OCI-LY7 (cell line): ENCODE measurements around the gene COL24A1. TPM values are rescaled to one million over a fixed set of nuclear protein-coding genes. Genes with fewer than 3 reads are reported as not detected.

Experiments
- BruUV-seq: library from RNA; stranded (reverse); fragments of 400-500 nt; replicated peaks from 2 replicates; lab custom pipeline; 2021; lab: Mats Ljungman, UMichigan
- CTCF ChIA-PET: fragments of 300-600 bp; sonication (Branson Sonifier 250); formaldehyde crosslinking; loops from one replicate; lab custom pipeline; 2022; ENCODE audit warnings: antibody characterized with exemption; ENCODE audit not compliant: unreplicated experiment; lab: Charles Lee
- POLR2A ChIA-PET: fragments of 300-600 bp; sonication (Branson Sonifier 250); formaldehyde crosslinking; loops from one replicate; lab custom pipeline; 2022; ENCODE audit warnings: antibody characterized with exemption; lab: Charles Lee
- DNase-seq: peaks from one replicate; pipeline ENCODE4 v3.0.0-alpha.2; 2015; ENCODE audit warnings: low spot score
- H2AFZ ChIP-seq: fragments of 200-600 bp; sonication (generic), shearing (Covaris generic); 2 replicates; pipeline ENCODE4 v1.6.1; 2014; ENCODE audit warnings: mild to moderate bottlenecking, antibody characterized with exemption, low read length, moderate library complexity
- H3K27ac ChIP-seq: fragments of 200-600 bp; sonication (generic); 2 replicates; pipeline ENCODE4 v1.5.1; 2014; ENCODE audit warnings: mixed run types, low read depth, mild to moderate bottlenecking, moderate library complexity, low read length, inconsistent platforms; ENCODE audit not compliant: poor library complexity, severe bottlenecking
- H3K36me3 ChIP-seq: fragments of 200-600 bp; sonication (generic); 2 replicates; pipeline ENCODE4 v1.6.1; 2014; ENCODE audit warnings: mild to moderate bottlenecking, antibody characterized with exemption, low read length, moderate library complexity, mixed read lengths; ENCODE audit not compliant: insufficient read depth
- H3K4me1 ChIP-seq: fragments of 200-600 bp; sonication (generic); 2 replicates; pipeline ENCODE4 v1.5.1; 2014; ENCODE audit warnings: mild to moderate bottlenecking, low read length; ENCODE audit not compliant: insufficient read depth, poor library complexity, severe bottlenecking
- H3K4me2 ChIP-seq: fragments of 200-600 bp; sonication (generic); 2 replicates; pipeline ENCODE4 v1.6.1; 2014; ENCODE audit warnings: mild to moderate bottlenecking, low read length
- H3K4me3 ChIP-seq: fragments of 200-600 bp; sonication (generic); 2 replicates; pipeline ENCODE4 v1.5.1; 2014; ENCODE audit warnings: mild to moderate bottlenecking, low read depth, low read length; ENCODE audit not compliant: poor library complexity, severe bottlenecking
- H3K79me2 ChIP-seq: fragments of 200-600 bp; sonication (generic); 2 replicates; pipeline ENCODE4 v1.6.1; 2016; ENCODE audit warnings: low read depth, mild to moderate bottlenecking, low read length, moderate library complexity, mixed read lengths; ENCODE audit not compliant: insufficient read depth
- H3K9me2 ChIP-seq: fragments of 200-600 bp; sonication (generic); 2 replicates; pipeline ENCODE4 v1.6.1; 2016; ENCODE audit warnings: mild to moderate bottlenecking, low read length, mixed read lengths; ENCODE audit not compliant: insufficient read depth
- H3K9me3 ChIP-seq: fragments of 200-600 bp; sonication (generic); 2 replicates; pipeline ENCODE4 v1.6.1; 2014; ENCODE audit warnings: mild to moderate bottlenecking, mixed run types, low read length, mixed read lengths
- H4K20me1 ChIP-seq: fragments of 200-600 bp; sonication (generic); 2 replicates; pipeline ENCODE4 v1.6.1; 2014; ENCODE audit warnings: mild to moderate bottlenecking, antibody characterized with exemption, low read length, moderate library complexity, mixed read lengths; ENCODE audit not compliant: insufficient read depth
- CTCF ChIP-seq: fragments of 200-600 bp; sonication (generic); conservative IDR thresholded peaks from 2 replicates; pipeline ENCODE4 v1.5.1; 2014; ENCODE audit warnings: mild to moderate bottlenecking, antibody characterized with exemption, low read length, moderate library complexity, mixed read lengths
- EZH2phosphoT487 ChIP-seq: fragments of 200-600 bp; sonication (generic); IDR thresholded peaks from 2 replicates; pipeline ENCODE4 v1.6.1; 2018; ENCODE audit warnings: low read depth, borderline replicate concordance, mild to moderate bottlenecking, mixed run types, antibody characterized with exemption, low read length, moderate library complexity, mixed read lengths
- intact Hi-C: fragments of 100-400 bp; cut with micrococcal nuclease; formaldehyde crosslinking; loops from one replicate; pipeline ENCODE4 v1.10.0; 2022; ENCODE audit not compliant: unreplicated experiment
- total RNA-seq, 2 experiments: library from RNA; depleted of rRNA in 1 of 2; stranded (reverse); fragments of >200 nt in 1 of 2; shearing (Covaris generic) in 1 of 2; gene quantifications; 2 replicates each; pipeline ENCODE4 v1.2.3, GENCODE V29; 2014 to 2022

COL24A1 gene
- total RNA-seq, 2 experiments from 2014 or later: 0.06 to 0.23 TPM

GRCh38 chr1:85889870-85890269, 266.7 kb downstream of the COL24A1 start:
- H3K79me2 ChIP-seq: no peaks in the 10 kb centered on the region
- H3K36me3 ChIP-seq: no peaks in the 10 kb centered on the region
- TF ChIP-seq CTCF (no peak), EZH2phosphoT487 (no peak)
- H2AFZ ChIP-seq: no peak overlapping the region
- no peaks in the 10 kb centered on the region for H3K4me1 ChIP-seq
- H3K4me3 ChIP-seq: no peak overlapping the region
- no peak for DNase-seq
- no TSS peak for BruUV-seq
- H3K9me2 ChIP-seq: no peaks in the 10 kb centered on the region
- ChIA-PET CTCF (no interaction called here), POLR2A (no interaction called here)
- H3K9me3 ChIP-seq: no peaks in the 10 kb centered on the region
- no peak overlapping the region for H3K27ac ChIP-seq
- no peaks in the 10 kb centered on the region for H4K20me1 ChIP-seq
- intact Hi-C loops: no loop called here
- no peak overlapping the region for H3K4me2 ChIP-seq

- no peaks in the 10 kb centered on the region for H3K79me2 ChIP-seq
- H2AFZ ChIP-seq: no peak overlapping the region
- intact Hi-C loops: no loop called here
- BruUV-seq: no TSS peak
- H3K4me2 ChIP-seq: no peak overlapping the region
- H3K36me3 ChIP-seq: no peaks in the 10 kb centered on the region
- H3K27ac ChIP-seq: no peak overlapping the region
- no peak for DNase-seq
- H3K9me3 ChIP-seq: no peaks in the 10 kb centered on the region
- no peaks in the 10 kb centered on the region for H3K9me2 ChIP-seq
- ChIA-PET CTCF (no interaction called here), POLR2A (interaction anchor here (0.5 kb wide), 1 partner anchor 433 kb away, joined by 3 read pairs; no protein-coding TSS in a partner anchor)
- no peaks in the 10 kb centered on the region for H4K20me1 ChIP-seq
- TF ChIP-seq EZH2phosphoT487 (no peak), CTCF (no peak)
- no peak overlapping the region for H3K4me3 ChIP-seq
- H3K4me1 ChIP-seq: no peaks in the 10 kb centered on the region
These were observed 267.7 kb downstream of the COL24A1 start for GRCh38 chr1:85888921-85889320.

- Histone ChIP-seq H3K9me3 (no peaks in the 10 kb centered on the region), H3K79me2 (no peaks in the 10 kb centered on the region), H3K9me2 (no peaks in the 10 kb centered on the region), H4K20me1 (no peaks in the 10 kb centered on the region), H3K4me2 (no peak overlapping the region), H3K27ac (no peak overlapping the region), H3K36me3 (no peaks in the 10 kb centered on the region), H3K4me1 (no peaks in the 10 kb centered on the region), H2AFZ (no peak overlapping the region), H3K4me3 (no peak overlapping the region)
- POLR2A ChIA-PET: no interaction called here
- intact Hi-C loops: no loop called here
- DNase-seq: no peak
- no TSS peak for BruUV-seq
- peak; percentile 21; the same call in 1 of the 2 replicates for TF ChIP-seq CTCF
- no peak for TF ChIP-seq EZH2phosphoT487
- CTCF ChIA-PET: no interaction called here
These were observed 272.1 kb downstream of the COL24A1 start for GRCh38 chr1:85884372-85885035.
